GM21825 (cell line): Measurements from ENCODE around the gene JPT2.

ENCODE experiments used
- ATAC-seq: cut with Tn5 transposase; IDR thresholded peaks from one replicate; pipeline ENCODE4 v1.9.1; 2021; ENCODE audit warnings: mild to moderate bottlenecking, moderate library complexity; ENCODE audit not compliant: unreplicated experiment

Gene JPT2

DNA sequence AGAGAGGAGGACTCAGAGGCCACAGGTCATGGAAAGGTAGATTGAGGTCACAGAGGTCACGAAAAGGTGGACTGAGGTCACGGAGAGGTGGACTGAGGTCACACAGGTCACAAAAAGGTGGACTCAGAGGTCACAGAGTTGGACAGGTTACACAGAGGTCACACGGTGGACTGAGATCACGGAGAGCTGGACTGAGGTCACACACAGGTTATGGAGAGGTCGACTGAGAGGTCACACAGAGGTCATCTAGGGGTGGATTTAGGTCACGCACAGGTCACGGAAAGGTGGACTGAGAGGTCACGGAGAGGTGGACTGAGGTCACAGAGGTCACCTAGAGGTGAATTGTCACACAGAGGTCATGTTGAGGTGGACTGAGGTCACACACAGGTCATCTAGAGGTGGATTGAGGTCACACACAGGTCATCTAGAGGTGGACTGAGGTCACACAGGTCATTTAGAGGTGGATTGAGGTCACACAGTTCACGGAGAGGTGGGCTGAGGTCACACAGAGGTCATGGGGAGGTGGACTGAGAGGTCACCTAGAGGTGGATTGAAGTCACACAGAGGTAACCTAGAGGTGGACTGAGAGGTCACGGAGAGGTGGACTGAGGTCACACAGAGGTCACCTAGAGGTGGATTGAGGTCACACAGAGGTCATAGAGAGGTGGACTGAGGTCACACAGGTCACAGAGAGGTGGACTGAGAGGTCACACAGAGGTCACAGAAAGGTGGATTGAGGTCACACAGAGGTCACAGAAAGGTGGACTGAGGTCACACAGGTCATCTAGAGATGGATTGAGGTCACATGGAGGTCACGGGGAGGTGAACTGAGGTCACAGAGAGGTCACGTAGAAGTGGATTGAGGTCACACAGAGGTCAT is 26.7 kb upstream of the JPT2 start:
- ATAC-seq = no peak

DNA sequence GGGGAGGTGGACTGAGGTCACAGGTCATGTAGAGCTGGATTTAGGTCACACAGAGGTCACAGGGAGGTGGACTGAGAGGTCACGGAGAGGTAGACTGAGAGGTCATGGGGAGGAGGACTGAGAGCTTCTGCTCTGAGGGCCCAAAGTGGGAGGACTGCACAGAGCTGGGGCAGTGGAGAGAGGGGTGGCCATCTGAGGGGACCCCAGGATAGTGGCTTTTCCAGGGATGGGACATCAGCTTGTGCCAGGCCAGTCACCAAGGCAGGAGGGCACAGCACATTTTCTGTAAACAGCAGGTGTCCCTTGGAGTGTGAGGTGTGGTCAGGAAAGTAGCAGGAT is 26.1 kb upstream of the JPT2 start:
- ATAC-seq = no peak

DNA sequence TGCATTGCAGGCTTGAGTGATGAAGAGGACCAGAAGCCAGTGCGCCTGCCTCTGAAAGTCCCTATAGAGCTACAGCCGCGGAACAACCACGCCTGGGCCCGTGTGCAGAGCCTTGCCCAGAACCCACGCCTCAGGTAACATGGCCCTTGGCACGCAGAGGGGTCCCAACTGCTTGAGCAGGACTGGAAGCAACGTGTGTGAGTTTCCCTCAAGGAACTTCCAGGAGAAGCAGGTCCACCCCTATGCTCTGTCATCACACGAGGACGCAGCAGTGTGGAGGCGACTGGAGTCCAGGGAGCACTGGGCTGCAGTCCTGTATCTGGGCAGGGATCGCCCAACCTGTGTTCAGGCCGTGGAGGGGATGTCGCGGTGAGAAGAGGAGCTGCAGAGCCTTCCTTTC is 25.1 kb upstream of the JPT2 start:
- ATAC-seq = no peak

DNA sequence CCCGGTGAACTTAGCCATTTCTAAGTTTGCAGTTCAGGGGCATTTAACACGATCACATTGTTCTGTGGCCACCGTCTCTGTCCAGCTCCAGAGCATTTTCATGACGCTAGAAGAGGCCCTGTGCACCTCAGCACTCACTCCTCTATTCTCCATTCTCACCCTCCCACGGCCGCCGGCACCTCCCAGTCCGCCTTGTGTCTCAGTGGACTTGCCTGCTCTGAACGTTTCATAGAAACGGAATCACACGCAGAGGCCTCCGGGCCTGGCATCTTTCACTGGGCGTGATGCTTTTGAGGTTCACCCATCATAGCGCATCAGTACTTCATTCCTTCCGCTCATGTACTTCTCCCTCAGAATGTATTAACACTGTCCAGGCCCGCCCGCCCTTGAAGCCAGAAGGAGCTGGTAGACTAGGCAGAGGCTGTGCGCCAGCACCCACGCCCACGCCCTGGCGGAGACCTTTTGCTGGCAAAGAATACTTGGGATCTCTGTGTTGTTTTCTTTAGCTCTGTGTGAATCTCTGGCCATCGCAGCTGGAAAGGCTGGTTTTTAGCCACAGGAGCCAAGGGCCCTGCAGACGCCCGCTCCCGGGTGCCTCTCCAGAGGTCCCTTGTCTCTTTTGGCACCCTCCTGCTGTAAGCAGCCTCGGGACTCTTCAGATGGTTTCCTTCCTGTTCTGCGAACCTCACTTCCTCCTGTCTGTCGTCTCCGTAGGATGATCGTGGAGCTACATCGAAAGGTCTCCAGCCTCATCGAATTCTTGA is 23.4 kb upstream of the JPT2 start:
- ATAC-seq = no peak

DNA sequence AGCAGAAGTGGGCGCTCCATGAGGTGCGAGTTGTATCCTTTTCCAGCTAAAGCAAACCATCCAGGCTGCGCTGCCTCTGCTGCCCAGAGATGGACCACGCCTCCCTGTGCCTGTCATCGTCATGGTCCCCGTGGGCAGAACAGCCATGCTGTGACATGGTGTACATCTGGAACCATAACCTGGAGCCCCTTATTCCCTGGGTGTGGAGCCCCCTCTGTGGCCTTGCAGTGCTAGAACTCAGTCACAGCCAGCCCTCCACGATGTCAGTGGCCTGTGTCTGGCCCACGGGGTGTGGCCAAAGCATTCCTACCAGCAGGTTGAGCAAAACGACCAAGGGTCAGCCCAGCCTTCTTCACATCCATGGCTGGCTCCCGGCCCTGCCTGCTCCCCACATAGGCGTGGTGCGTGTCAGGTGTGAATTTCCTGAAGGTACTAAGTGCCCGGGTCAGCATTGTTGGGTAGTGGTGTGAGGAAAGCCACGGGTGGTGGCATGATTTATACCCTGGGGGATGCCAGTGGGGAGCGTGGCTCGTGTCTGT is 22.7 kb upstream of the JPT2 start:
- ATAC-seq = no peak

DNA sequence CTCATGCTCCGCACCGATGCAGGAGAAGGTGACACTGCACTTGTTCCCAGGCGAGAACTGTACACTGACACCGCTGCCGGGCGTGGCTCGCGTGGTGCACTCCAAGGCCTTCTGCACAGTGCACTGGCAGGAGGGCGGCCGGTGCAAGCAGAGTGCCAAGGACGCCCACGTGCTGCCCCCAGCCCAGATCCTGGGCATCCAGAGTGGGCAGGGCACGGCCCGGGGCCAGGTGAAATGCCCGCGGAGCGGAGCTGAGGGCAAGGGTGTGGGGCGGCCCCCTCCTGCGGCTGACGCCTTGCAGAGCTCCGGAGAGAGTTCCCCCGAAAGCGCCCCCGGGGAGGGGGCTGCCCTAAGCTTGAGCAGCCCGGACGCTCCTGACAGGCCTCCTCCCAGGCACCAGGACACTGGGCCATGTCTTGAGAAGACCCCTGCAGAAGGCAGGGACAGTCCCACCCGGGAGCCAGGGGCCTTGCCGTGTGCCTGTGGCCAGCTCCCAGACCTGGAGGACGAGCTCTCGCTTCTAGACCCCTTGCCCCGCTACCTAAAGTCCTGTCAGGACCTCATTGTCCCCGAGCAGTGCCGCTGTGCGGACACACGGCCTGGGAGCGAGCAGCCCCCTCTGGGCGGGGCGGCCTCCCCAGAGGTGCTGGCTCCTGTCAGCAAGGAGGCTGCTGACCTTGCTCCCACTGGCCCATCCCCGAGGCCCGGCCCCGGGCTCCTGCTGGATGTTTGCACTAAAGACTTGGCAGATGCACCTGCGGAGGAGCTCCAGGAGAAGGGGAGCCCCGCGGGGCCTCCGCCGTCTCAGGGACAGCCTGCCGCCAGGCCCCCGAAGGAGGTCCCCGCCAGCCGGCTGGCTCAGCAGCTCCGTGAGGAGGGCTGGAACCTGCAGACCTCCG is 21.9 kb upstream of the JPT2 start:
- no peak for ATAC-seq

DNA sequence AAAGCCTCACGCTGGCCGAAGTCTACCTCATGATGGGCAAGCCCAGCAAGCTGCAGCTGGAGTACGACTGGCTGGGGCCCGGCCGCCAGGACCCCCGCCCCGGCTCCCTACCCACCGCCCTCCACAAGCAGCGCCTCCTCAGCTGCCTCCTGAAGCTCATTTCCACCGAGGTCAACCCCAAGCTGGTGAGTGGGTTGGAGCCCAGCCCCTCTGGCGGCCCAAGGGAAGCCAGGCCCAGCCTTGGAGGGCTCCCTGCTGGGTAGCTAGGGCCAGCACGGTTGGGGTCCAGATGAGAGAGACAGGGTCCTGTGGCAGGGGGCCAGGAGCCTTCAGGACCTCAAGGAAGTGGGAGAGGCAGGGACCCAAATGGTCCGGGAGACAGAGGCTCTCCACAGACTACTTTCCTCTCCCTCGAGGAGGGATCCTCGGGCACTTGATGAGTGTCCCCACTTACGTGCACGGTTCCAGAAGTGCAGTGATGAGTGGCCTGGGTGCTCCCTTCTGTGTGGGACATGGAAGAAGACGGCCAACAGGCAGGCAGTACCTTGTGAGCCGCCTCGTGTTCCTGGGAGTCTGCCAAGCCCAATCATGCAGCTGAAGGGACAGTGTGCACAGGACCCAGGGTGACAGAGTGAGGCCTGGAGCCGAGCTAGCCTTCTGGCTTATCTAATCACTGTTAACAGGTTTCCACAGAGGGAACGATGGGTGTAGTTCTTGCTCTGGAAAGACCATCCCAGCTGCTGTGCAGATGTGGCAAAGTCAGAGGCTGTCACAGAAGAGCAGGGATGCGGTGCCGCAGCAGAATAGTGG is 21.1 kb upstream of the JPT2 start:
- no peak for ATAC-seq

DNA sequence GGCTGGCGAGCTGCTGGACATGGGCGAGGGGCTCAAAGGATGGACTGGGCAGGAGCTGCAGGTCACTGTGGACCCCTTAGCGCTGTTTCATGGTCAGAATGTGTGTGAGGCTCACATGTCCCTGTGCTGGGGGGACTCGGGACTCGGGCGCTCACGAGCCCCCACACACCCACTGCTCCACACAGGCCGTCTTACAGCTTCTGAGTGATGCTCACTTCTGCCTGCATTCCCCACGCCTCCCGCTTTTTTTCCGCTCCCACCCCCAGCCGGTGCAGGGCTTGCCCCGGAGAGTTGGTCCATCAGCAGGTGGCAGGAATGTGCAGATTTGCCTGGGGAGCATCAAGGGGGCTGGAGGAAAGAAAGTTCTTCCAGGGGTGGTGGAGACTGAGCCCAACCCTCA is 20.2 kb upstream of the JPT2 start:
- ATAC-seq = no peak

DNA sequence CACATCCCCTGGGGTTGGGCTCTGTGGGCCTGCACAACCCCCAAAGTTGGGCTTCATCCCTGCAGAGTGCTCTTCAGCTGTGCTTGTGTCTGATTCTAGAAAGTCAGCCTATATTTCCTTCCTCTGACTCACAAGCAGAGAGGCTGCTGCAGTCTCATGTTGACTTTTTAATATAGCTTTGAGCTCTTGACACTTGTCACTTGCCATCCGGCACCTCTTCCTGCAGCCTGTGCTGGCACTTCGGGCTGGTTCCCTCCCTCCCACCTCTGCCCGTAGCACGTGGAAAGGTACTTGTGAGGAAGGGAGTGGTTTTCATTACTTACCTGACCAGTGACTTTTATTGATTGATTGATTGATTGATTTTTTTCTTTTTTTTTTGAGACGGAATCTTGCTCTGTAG is 19.0 kb upstream of the JPT2 start:
- ATAC-seq = no peak

DNA sequence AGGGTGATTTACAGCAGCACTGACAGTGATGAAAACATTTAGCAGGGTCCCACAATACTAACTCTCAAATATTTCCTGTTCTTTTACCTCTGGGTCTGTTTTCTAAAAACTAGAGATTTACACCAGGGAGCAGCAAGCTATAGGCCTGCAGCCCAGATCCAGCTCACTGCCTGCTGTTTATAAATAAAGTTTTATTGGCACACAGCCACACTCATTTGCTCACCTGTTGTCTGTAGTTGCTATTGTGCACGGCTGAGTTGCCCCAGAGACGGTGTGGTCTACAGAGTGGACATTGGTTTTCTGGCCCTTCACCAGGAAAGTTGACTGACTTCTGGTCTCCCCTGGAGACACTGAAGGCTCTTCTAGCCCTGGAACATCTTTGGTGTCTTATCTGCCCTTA is 16.3 kb upstream of the JPT2 start:
- ATAC-seq = no peak

DNA sequence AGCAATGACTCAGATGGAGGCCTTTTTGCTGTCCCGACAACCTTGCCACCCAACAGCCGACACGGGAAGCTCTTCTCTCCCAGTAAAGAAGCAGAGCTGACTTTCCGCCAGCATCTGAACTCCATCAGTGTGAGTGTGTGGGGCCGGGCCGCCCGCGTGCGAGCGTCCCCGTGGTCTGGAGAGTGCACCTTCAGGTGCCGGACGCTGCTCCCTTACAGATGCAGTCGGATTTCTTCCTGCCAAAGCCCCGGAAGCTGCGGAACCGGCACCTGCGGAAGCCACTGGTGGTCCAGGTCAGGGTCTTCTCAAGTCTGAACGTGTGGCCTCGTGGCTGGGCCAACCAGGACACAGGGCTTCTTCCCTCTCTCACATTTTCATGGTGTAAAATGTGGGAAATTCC is 15.5 kb upstream of the JPT2 start:
- ATAC-seq = no peak

DNA sequence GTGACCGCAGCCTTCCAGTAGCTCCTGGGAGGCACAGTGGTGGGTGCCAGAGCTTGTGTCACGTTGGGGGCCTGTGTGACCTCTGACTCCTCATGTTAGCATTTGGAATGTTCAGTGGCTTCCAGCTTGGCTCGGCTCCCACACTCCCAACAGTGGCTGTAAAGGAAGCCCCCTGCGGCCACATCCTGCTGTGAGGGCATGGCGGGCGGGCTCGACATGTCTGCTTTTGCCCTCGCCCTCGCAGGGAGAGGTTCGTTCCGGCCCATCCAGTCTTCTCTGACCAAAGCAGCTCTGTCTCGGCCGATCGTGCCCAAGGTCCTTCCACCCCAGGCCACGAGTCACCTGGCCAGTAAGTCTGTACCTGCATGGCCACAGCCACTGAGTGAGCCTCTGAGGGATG is 12.2 kb upstream of the JPT2 start:
- no peak for ATAC-seq

DNA sequence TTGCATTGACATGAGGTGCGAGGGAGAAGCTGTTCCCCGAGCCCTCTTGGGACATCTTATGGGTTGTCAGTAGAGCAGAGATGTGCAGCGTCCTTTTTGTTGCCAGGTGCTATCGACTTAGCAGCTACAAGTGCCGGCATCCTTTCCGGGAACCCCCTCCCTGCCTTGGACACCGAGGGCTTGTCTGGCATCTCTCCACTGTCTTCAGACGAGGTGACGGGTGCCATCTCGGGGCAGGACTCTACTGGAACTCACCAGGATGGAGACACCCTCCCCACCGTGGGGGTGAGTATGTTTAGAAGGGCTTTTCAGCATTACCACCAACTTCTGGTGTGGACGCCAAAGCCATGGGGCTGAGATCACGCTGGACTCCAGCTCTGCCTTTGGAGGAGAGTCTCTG is 11.8 kb upstream of the JPT2 start:
- ATAC-seq = no peak

DNA sequence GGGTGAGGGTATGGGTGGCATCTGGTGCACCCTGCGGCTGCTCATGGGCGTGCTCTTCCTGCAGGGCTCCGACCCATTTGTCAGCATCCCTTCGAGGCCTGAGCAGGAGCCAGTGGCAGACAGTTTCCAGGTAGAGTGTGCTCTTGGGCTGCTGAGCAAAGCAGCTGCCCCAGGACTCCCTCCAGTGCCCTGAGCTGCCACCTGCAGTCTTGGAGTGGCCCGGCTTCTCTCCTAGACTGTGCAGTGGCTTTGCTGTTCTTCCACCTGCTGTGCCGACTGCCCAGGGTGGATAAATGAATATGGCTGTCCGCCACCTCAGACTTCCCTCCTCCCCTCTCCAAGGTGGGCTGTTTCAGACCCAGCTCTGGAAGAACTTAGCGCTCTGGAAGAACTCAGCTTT is 10.8 kb upstream of the JPT2 start:
- ATAC-seq = no peak

DNA sequence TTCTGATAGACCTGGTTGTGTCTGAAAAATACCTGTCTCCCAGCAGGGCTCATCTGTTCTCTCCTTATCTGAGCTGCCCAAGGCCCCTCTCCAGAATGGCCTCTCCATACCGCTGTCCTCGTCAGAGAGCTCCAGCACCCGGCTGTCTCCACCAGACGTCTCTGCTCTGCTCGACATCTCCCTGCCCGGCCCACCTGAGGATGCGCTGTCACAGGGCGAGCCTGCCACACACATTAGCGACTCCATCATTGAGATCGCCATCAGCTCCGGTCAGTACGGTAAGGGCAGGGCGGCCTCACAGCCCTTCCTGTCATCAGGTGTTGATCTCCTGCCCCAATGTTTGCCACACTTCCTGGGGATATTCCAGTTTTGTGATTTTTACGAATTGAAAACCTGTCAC is 10.2 kb upstream of the JPT2 start:
- no peak for ATAC-seq

DNA sequence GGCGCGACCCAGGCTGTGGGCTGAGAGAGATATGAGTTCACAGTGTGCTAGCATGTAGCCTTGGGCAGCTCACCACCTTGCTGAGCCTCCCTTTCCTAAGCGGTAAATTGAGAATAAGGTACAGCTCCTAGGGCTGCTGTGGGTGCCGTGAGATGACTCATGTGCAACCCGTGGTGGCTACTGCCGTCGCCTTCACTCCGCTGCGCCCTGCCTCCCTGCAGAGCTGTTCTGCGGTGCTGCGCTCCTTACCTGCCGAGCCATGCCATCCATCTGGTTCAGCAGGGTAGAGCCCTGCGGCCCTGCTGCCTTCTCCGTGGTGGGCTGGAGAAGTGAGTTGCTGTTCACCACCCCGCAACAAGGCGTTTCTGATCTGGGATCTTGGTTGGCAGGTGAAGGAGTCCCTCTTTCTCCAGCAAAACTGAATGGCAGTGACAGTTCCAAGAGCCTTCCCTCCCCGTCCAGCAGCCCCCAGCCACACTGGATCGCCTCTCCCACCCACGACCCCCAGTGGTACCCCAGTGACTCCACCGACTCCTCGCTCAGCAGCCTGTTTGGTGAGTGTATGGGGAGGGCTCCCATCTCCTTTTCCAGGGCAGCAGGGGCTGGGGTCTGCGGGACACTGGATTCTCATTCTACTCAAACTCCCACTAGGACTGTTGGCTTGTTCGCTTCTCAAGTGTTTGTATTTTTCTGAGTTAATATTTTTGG is 9.3 kb upstream of the JPT2 start:
- ATAC-seq = no peak

DNA sequence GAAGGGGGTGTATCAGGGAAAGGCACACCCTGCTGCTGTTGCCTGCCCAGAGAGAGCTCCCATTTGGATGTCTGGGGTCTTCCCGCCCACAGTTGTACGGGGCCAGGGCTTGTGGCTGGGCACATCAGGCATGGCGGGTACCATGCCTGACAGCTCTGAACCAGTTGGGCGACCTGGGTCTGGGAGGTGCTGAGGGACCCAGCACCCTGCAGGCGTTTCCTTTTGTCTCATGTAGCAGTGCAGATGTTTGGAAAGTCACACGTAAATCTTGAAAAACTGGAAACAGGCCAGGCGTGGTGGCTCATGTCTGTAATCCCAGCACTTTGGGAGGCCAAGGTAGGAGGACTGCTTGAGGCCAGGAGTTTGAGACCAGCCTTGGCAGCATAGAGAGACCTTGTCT is 8.4 kb upstream of the JPT2 start:
- ATAC-seq = no peak

DNA sequence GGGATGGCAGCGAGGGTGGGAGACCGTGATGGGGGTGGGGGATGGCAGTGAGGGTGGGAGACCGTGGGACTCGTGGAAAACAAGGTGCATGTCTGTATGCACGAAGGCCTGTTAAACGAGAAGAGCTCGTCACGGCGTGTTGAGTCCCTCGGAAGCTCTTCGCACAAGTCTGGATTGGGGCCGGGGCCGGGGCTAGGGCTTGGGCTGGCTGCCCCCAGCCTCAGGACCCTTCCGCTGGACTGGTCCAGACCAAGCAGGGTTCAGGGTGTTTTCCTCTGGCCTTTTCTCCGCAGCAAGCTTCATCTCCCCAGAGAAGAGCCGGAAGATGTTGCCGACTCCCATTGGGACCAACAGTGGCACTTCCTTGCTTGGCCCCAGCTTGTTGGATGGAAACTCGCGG is 7.7 kb upstream of the JPT2 start:
- no peak for ATAC-seq

DNA sequence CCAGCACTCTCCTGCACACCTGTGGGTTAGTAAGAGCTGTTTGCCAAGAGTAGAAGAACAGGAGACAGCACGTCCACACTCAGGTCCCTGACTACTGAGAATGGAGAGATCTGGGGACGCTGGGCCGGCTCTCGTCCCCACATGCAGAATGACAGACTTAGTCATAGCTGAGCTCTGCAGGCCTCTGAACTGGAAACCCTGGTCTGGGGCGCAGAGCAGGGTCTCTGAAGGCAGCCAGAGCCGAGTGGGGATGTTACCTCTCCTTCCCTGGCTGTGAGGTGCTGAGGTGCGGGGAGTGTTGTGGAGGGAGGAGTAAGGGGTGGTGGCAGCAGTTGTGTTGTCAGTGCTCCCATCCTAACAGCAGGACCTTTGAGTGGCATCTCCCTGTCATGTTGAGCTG is 7.2 kb upstream of the JPT2 start:
- ATAC-seq = no peak
